ENCODE data around the gene TCERG1L. TPM values are rescaled to one million over a fixed set of nuclear protein-coding genes. Genes with fewer than 3 reads are reported as not detected.

Gene TCERG1L
- polyA plus RNA-seq, 1 of the 3 experiments (the other 2 are of a cell fraction) = not detected

- TF ChIP-seq IRF3 (IDR thresholded peaks at IDR 0.05; ENCODE audit: low read depth, low read length) (no peak), TEAD4 (IDR thresholded peaks at IDR 0.05; ENCODE audit: borderline replicate concordance, insufficient read depth) (no peak), REST (IDR thresholded peaks at IDR 0.05; ENCODE audit: low read depth, low read length) (no peak), TCF12 (IDR thresholded peaks at IDR 0.05) (no peak), GABPA (IDR thresholded peaks at IDR 0.05; ENCODE audit: low read depth) (no peak), FOXM1 (IDR thresholded peaks at IDR 0.05; ENCODE audit: low read depth) (no peak), MEF2A (IDR thresholded peaks at IDR 0.05; ENCODE audit: borderline replicate concordance, low read depth) (no peak), FOXJ3 (CRISPR knock-in tag; IDR thresholded peaks at IDR 0.05) (no peak), POLR2AphosphoS5 (IDR thresholded peaks at IDR 0.05; ENCODE audit: low read depth, low read length) (no peak), RFX5 (IDR thresholded peaks at IDR 0.05; ENCODE audit: low read length) (no peak), EZH2phosphoT487 (IDR thresholded peaks at IDR 0.05; ENCODE audit: borderline replicate concordance, low read depth) (no peak), NFIC (IDR thresholded peaks at IDR 0.05; ENCODE audit: borderline replicate concordance) (no peak), PBX3 (IDR thresholded peaks at IDR 0.05) (no peak)
- TF ChIP-seq, protein P1, sequence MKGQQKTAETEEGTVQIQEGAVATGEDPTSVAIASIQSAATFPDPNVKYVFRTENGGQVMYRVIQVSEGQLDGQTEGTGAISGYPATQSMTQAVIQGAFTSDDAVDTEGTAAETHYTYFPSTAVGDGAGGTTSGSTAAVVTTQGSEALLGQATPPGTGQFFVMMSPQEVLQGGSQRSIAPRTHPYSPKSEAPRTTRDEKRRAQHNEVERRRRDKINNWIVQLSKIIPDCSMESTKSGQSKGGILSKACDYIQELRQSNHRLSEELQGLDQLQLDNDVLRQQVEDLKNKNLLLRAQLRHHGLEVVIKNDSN (IDR thresholded peaks at IDR 0.05; ENCODE audit: borderline replicate concordance, low read depth) = no peak
- TF ChIP-seq, protein P2, sequence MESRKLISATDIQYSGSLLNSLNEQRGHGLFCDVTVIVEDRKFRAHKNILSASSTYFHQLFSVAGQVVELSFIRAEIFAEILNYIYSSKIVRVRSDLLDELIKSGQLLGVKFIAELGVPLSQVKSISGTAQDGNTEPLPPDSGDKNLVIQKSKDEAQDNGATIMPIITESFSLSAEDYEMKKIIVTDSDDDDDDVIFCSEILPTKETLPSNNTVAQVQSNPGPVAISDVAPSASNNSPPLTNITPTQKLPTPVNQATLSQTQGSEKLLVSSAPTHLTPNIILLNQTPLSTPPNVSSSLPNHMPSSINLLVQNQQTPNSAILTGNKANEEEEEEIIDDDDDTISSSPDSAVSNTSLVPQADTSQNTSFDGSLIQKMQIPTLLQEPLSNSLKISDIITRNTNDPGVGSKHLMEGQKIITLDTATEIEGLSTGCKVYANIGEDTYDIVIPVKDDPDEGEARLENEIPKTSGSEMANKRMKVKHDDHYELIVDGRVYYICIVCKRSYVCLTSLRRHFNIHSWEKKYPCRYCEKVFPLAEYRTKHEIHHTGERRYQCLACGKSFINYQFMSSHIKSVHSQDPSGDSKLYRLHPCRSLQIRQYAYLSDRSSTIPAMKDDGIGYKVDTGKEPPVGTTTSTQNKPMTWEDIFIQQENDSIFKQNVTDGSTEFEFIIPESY (IDR thresholded peaks at IDR 0.05; ENCODE audit: borderline replicate concordance, low read depth) = no peak
- TF ChIP-seq, protein P3, sequence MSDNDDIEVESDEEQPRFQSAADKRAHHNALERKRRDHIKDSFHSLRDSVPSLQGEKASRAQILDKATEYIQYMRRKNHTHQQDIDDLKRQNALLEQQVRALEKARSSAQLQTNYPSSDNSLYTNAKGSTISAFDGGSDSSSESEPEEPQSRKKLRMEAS (IDR thresholded peaks at IDR 0.05; ENCODE audit: low read depth) = no peak
Observed at GRCh38 chr10:131216681-131217230, 94.8 kb downstream of the TCERG1L start.

More at GRCh38 chr10:131216681-131217230, 94.8 kb downstream of the TCERG1L start:
- no peaks in the 10 kb centered on the region for H3K9me2 ChIP-seq
- no peak for DNase-seq
- no peaks in the 10 kb centered on the region for H3K27me3 ChIP-seq (ENCODE audit: insufficient read depth)
- WGBS (ENCODE audit: low lambda C conversion rate) = 26% methylated on average over 6 of the region's 9 CpGs
- no peak overlapping the region for H3K4me3 ChIP-seq (ENCODE audit: low read depth in 2 of 2, low read length in 1 of 2)
- H3K79me2 ChIP-seq (ENCODE audit: insufficient read depth) = no peaks in the 10 kb centered on the region
- H3K27ac ChIP-seq (ENCODE audit: low read depth in 2 of 2, low read length in 1 of 2) = no peak overlapping the region
- no peaks in the 10 kb centered on the region for H4K20me1 ChIP-seq (ENCODE audit: insufficient read depth)
- ChIA-PET CTCF (interaction anchor here (1.5 kb wide), 1 partner anchor 53 kb away, joined by 3 read pairs; no protein-coding TSS in a partner anchor), POLR2A (no interaction called here)
- no peak overlapping the region for H3K9ac ChIP-seq
- H3F3A ChIP-seq (replicated peaks; ENCODE audit: insufficient read depth) = no peaks in the 10 kb centered on the region
- H2AFZ ChIP-seq (ENCODE audit: low read depth) = no peak overlapping the region
- H3K4me1 ChIP-seq (ENCODE audit: control insufficient read depth in 1 of 2, insufficient read depth in 2 of 2, low read depth in 1 of 2, low read length in 1 of 2) = peaks cover 0 to 4% of the 10 kb centered on the region in 2 experiments; a peak in 1 of 4 replicates
- no peak overlapping the region for H3K4me2 ChIP-seq
- no peaks in the 10 kb centered on the region for H3K9me3 ChIP-seq
- no peaks in the 10 kb centered on the region for H3K36me3 ChIP-seq (replicated peaks in 1 of 2; ENCODE audit: control insufficient read depth in 1 of 2, insufficient read depth in 2 of 2, low read length in 1 of 2)
